CD4-positive, alpha-beta T cell treated with Interleukin-6 for 4 hours (primary cell): Measurements from ENCODE around the gene IL13RA1.
"Not testable (repeated sequence)": the region's sequence is repeated elsewhere in the genome, so short reads cannot be mapped to it uniquely, and the experiment has no call there.

ENCODE experiments used
- DNase-seq: peaks from one replicate; pipeline ENCODE4 v3.0.0-alpha.2; 2020; ENCODE audit warnings: mixed read lengths

IL13RA1 gene

GRCh38 chrX:118729042-118729652 lies 1.7 kb downstream of the IL13RA1 start:
- no peak for DNase-seq

DNA sequence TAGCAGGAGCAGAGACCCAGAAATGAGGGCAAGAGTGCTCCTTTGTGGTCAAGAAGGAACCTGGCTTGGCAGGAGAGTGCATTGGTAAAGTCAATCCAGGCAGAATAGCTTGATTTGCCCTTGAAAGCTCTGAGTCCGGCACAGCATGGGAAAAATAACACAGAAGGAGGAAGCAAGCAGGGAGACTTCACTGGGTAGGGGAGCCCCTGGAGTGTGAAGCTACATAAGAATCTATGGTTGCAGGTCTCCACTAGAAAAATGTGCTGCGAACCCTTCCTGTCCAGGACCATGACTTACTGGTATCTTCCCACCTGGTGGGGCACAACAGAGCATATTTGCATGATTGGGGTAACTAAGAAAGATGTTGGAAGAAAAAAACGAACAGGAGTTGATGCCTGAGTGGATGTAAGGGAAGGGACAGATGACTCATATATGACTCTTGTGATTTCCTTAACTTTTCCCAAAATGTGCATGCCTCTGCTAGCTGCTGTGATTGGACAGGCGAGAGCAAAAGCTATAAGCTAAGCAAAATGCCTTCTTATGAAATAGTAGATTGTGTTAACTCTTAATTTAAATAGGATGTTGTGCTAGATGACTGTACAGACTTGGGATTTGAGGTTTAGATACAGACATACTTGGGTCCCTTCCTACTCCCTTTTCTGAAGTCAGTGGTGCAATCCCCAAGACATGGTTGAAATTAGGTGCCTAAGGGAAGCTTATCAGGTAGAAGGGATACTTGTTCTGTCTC lies 3.3 kb downstream of the IL13RA1 start:
- no peak for DNase-seq

GRCh38 chrX:118732551-118732950 lies 5.1 kb downstream of the IL13RA1 start:
- DNase-seq, result not testable (repeated sequence)

- no peak for DNase-seq
These were observed 7.5 kb downstream of the IL13RA1 start for GRCh38 chrX:118734909-118735308.

DNA sequence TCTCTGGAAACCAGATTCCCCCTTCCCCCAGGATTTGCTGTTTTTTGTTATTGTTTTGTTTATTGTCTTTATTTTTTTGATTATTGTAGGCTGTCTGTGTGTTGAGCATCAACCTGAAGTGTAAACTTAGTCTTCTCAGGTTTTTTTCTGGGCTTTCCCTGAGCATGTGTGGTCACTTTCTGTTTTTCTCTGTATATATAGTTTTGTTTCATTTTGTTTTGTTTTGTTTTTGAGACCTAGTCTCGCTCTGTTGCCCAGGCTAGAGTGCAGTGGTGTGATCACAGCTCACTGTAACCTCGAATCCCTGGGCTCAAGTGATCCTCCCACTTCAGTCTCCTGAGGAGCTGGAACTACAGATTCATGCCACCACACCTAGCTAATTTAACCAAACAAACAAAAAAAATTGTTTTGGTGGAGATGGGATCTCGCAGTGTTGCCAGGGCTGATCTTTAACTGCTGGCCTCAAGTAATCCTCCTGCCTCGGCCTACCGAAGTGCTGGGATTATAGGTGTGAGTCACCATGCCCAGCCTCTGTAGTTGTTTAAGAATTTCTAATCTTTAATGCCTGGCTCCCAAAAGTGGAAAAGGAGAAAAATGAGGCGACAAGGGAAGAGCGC lies 9.1 kb downstream of the IL13RA1 start:
- no peak for DNase-seq

GRCh38 chrX:118739577-118739976 lies 12.2 kb downstream of the IL13RA1 start:
- DNase-seq, result no peak

DNA sequence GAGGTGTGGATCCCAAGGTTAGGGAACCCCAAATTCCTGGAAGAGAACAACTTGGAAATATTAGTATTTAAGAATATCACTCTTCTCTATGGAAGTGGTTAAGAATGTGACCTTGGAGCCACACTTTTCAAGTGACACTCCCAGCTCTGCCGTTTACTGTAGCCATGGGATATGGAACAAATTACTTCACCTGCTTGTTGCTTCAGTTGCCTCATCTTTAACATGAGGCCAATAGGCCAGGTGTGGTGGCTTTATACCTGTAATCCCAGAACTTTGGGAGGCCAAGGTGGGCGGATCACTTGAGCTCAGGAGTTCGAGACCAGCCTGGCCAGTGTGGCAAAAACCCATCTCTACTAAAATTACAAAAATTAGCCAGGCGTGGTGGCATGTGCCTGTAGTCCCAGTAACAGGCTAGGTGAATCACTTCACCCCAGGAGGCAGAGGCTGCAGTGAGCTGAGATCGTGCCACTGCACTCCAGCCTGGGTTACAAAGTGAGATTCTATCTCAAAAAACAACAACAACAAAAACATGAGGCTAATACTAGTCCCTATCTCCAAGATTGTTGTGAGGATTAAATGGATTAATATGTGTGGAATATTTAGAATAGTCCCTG lies 13.0 kb downstream of the IL13RA1 start:
- DNase-seq, result no peak

GRCh38 chrX:118742176-118742575 lies 14.8 kb downstream of the IL13RA1 start:
- DNase-seq, result no peak

DNA sequence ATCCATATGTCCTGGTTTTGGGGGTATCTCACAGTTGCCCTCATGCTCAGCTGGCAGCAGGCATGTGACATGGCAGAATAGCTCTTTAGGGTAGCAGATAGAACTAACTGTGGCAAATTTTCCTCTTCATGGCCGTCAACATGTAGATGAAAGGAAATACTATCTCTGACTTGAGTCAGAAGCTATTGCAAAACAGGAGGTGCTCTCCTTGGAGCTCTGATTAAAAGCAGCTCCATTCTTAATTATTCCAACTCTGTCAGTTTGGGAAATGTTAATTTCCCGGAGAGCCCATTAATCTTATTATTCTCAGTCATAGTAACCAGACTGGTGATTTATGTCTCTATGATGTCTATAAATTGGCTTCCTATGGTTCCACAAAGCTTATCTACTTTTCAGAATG lies 18.2 kb downstream of the IL13RA1 start:
- DNase-seq, result no peak

- no peak for DNase-seq
These were observed 24.8 kb downstream of the IL13RA1 start for GRCh38 chrX:118751950-118752783.

- no peak for DNase-seq
These were observed 28.2 kb downstream of the IL13RA1 start for GRCh38 chrX:118755633-118756032.

- no peak for DNase-seq
These were observed 28.7 kb downstream of the IL13RA1 start for GRCh38 chrX:118756101-118756500.

DNA sequence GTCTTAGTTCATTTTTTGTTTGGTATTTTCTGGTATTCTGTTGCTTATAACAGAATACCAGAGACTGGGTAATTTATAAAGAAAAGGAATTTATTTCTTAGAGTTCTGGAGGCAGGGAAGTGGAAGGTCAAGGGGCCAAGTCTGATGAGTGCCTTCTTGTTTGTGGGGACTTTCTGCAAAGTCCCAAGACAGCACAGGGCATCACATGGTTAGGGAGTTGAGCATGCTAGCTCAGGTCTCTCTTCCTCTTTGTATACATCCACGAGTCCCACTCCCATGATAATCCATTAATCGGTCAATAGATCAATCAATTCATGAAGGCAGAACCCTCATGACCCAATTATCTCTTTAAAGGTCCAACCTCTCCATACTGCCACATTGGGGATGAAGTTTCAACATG lies 31.1 kb downstream of the IL13RA1 start:
- no peak for DNase-seq

- DNase-seq, result no peak
These were observed 32.6 kb downstream of the IL13RA1 start for GRCh38 chrX:118760025-118760424.

GRCh38 chrX:118761939-118762707 lies 34.7 kb downstream of the IL13RA1 start:
- DNase-seq, result no peak

GRCh38 chrX:118763489-118763888 lies 36.1 kb downstream of the IL13RA1 start:
- no peak for DNase-seq

DNA sequence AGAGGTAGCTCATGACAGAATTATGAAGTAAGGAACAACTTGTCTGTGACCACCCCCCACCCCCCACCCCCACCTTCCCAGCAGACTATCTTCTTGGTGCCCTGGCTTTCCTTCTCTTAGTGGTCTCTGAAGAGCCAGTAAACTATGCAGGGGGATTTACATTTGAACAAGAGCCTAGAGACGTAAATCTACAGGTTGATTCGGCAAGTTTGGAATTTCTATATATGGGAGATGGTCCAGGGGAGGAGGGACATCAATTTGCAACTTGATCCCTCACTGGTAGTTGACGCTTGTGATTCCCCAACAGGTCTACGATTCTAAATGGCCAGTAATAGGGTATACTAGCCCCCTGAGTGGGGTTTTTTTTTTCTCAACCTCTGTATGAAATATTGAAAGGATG lies 36.7 kb downstream of the IL13RA1 start:
- no peak for DNase-seq

DNA sequence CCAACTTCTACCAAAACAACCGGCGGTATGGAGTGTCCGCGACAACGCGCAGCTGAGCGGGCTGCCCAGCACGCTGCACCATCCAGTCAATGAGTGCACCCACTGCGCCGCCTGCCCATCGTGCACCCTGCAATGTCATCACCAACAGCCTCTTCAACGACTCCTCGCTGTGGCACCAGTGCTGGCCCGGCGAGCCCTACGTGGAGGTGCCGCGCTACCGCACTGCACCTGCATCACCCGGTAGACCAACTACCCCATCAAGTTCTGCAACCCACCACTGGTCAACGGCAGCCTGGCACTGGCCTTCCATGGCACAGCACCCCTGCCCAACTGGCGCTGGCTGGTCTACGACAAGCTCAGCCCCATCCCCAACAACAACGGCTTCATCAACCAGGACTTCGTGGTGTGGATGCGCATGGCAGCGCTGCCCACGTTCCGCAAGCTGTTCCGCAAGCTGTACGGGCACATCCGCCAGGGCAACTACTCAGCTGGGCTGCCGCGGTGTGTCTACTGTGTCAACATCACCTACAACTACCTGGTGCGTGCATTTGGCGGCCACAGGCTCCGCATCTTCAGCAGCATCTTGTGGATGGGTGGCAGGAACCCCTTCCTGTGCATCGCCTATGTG lies 42.8 kb downstream of the IL13RA1 start:
- DNase-seq, result no peak

GRCh38 chrX:118772051-118772450 lies 44.6 kb downstream of the IL13RA1 start:
- no peak for DNase-seq

DNA sequence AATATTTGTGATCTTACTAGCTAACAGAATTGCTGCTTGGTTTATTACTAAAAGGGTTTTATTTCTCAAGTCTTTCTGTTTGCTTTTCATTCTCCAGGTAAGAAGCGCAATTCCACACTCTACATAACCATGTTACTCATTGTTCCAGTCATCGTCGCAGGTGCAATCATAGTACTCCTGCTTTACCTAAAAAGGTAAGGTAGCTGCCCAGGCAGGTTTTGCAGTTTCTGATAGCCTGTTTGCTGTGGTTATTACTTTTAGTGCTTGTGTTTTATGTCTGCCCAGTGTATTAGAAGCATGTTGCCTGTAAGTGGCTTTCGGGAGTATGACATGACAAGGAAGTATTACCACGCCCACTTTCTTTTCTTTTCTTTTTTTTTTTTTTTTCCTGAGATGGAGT lies 46.4 kb downstream of the IL13RA1 start:
- no peak for DNase-seq

GRCh38 chrX:118779581-118779980 lies 52.2 kb downstream of the IL13RA1 start:
- no peak for DNase-seq

GRCh38 chrX:118780509-118780908 lies 53.1 kb downstream of the IL13RA1 start:
- no peak for DNase-seq
